Measurements from ENCODE around the gene RCAN2.

RCAN2 gene

DNA sequence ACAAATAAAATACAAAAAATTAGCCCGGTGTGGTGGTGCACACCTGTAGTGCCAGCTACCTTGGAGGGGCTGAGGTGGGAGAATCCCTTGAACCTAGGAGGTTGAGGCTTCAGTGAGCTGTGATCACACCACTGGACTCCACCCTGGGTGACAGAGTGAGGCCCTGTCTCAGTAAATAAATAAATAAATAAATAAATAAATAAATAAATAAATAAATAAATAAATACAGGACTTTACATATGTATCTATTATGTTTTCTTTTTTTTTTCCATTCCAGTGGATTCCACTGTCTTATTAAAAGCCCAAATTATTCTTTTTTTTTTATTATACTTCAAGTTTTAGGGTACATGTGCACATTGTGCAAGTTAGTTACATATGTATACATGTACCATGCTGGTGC, 279.3 kb downstream of the RCAN2 start:
- Histone ChIP-seq H3K4me3 (no peak overlapping the region), H3K27ac (no peak overlapping the region)
- TF ChIP-seq, protein P1, sequence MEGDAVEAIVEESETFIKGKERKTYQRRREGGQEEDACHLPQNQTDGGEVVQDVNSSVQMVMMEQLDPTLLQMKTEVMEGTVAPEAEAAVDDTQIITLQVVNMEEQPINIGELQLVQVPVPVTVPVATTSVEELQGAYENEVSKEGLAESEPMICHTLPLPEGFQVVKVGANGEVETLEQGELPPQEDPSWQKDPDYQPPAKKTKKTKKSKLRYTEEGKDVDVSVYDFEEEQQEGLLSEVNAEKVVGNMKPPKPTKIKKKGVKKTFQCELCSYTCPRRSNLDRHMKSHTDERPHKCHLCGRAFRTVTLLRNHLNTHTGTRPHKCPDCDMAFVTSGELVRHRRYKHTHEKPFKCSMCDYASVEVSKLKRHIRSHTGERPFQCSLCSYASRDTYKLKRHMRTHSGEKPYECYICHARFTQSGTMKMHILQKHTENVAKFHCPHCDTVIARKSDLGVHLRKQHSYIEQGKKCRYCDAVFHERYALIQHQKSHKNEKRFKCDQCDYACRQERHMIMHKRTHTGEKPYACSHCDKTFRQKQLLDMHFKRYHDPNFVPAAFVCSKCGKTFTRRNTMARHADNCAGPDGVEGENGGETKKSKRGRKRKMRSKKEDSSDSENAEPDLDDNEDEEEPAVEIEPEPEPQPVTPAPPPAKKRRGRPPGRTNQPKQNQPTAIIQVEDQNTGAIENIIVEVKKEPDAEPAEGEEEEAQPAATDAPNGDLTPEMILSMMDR (IDR thresholded peaks at IDR 0.05) = no peak
- no peak for DNase-seq (ENCODE audit: low spot score)

DNA sequence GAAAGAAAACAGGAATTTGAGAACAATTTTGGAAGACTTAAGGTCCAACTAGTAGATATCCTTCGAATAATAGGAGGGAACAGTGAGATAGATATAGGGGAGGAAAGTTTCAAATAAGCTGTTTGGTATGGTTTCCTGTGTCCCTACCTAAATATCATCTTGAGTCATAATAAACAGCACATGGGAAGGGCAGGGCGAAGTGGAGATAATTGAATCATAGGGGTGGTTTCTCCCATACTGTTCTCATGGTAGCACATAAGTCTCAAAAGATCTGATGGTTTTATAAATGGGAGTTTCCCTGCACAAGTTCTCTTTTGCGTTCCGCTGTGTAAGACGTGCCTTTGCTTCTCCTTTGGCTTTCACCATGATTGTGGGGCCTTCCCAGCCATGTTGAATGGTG, 281.0 kb downstream of the RCAN2 start:
- H3K27ac ChIP-seq = no peak overlapping the region
- TF ChIP-seq, protein P1 (IDR thresholded peaks at IDR 0.05) = no peak
- H3K4me3 ChIP-seq = no peak overlapping the region
- no peak for DNase-seq (ENCODE audit: low spot score)

DNA sequence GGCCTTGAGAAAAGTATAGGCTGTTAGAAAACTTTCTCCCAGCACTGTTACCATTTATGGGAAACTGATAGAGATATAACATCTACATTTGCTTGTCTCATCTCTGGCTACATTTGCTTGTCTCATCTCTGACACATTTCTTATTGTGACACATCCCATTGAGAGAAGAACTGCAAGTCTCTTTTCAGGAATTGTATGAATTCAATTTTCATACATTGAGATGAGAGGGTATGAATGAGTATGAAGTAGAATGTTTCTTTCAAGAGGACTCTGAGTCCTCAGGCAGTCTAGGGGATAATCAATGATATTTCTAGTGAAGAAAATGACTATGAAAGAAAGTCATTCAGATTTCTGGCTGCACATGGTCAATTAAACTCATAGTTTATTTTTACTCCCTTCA, 282.9 kb downstream of the RCAN2 start:
- TF ChIP-seq, protein P1 (IDR thresholded peaks at IDR 0.05) = no peak
- Histone ChIP-seq H3K27ac (no peak overlapping the region), H3K4me3 (no peak overlapping the region)
- no peak for DNase-seq (ENCODE audit: low spot score)

DNA sequence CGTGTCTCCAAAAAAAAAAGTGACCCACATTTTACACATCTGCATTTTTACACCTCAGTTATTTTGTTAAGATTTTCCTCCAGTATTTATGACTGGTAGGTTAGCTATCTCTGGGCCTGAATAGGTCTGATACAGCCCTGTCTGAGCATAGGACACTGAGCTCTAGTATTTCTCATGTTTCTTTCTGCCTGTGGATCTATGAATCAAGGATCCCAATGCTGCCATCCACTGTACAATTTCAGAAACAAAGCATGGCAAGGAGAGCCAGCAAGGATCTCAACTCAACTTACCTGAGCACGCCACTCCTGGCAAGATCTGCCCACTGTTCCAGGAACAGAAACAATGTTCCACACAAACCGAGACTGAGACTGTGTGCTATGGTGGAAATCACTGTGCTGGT, 284.1 kb downstream of the RCAN2 start:
- no peak overlapping the region for H3K4me3 ChIP-seq
- TF ChIP-seq, protein P1 (IDR thresholded peaks at IDR 0.05) = no peak
- H3K27ac ChIP-seq = no peak overlapping the region
- no peak for DNase-seq (ENCODE audit: low spot score)

DNA sequence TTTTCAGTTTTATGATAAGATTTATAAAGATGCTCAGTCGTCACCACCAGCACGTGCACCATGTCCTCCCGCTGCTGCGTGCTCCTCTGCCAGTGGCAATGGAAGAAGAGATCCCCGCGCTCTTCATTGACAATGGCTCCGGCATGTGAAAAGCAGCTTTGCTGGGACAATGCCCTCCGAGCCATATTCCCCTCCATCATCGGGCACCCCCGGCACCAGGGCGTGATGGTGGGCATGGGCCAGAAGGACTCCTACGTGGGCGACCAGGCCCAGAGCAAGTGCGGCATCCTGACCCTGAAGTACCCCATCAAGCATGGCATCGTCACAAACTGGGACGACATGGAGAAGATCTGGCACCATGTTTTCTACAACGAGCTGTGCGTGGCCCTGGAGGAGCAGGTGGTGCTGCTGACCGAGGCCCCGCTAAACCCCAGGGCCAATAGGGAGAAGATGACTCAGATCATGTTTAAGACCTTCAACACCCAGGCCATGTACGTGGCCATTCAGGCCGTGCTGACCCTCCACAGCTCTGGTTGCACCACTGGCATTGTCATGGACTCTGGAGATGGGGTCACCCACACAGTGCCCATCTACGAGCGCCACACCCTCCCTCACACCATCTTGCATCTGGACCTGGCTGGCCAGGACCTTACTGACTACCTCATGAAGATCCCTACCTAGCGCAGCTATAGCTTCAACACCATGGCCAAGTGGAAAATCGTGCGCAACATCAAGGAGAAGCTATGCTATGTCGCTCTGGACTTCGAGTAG, 286.2 kb downstream of the RCAN2 start:
- TF ChIP-seq, protein P1 (IDR thresholded peaks at IDR 0.05) = no peak
- Histone ChIP-seq H3K4me3 (no peak overlapping the region), H3K27ac (no peak overlapping the region)
- no peak for DNase-seq (ENCODE audit: low spot score)

DNA sequence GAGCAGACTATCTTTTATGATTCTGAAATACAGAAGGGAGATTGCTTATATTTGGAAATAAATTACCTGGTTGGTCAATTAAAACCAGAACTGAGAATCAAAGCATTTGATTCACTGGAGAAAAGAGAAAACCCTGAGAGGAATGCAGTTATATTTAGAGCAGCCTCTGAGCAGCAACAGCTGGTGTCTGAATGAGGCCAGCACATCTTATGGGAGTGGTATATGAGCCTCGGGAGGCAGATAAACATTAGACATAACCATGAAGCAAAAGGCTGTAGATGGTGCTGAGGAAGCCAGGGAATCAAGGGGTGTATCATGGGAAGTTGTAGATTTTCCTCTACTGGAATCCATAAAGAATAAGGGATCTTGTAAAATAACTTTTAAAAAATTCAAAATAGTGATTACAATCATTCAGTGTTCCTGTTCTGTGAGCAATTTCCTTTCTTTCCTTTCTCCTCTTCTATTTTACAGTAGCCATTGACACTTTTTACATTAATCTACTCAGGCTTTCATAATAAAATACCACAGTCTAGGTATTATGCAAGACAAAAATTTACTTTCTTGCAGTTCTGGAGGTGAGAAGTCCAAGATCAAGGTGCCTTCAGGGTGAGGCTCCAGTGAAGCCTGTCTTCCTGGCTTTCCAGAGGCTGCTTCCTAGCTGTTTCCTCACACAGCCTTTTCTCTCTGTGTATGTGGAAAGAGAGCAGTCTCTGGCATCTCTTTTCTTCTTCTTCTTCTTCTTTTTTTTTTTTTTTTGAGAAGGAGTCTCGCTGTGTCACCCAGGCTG, 287.7 kb downstream of the RCAN2 start:
- Histone ChIP-seq H3K27ac (no peak overlapping the region), H3K4me3 (no peak overlapping the region)
- TF ChIP-seq, protein P1 (IDR thresholded peaks at IDR 0.05) = no peak
- DNase-seq (ENCODE audit: low spot score) = no peak

DNA sequence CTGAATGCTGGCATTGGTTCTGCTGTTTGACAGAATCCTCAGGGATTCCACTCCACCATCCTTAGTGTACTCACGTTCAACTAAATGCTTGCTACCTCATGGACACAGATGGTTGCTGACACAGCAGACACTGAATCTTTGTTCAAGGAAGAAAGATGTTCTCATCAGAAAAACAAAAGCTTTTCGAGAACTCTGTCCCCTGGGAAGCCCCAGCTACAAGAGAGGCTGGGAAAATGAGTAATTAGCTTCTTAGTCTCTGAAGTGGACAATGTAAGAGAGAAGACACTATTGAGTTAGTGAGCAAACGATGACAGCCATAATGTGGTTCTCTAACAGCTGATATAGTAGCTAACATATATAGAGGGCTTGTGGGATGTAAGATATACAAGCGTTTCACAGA, 289.5 kb downstream of the RCAN2 start:
- no peak for DNase-seq (ENCODE audit: low spot score)
- TF ChIP-seq, protein P1 (IDR thresholded peaks at IDR 0.05) = no peak

More for the DNA sequence above, 289.5 kb downstream of the RCAN2 start:
- Histone ChIP-seq H3K4me3 (no peak overlapping the region), H3K27ac (no peak overlapping the region)

Data from coronary artery (tissue), 2 donors.